ENCODE data around the gene DAB2IP.
"Not testable (repeated sequence)": the region's sequence is repeated elsewhere in the genome, so short reads cannot be mapped to it uniquely, and the experiment has no call there.

Gene DAB2IP

DNA sequence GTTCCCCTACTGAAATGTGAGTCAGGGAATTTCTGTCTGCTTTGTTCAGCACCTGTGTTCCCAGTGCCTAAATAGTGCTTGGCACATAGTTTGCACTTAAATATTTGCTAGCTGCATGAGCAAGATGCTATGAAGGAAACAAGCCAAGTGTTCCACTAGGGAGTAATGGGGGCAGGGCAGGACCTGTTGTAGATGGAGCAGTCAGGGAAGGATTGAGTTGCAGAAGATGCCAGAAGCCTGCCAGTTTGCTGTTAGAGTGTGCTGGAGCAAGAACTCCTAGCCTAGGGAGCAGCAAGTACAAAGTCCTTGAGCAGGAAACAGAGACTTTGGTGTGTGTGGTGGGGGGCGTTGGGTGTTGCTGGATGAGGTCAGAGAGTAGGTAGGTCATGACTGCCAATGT, 87.5 kb downstream of the DAB2IP start:
- H3K4me3 Mint-ChIP-seq, result no peak overlapping the region
- peaks cover 17% of the 10 kb centered on the region for H3K27me3 Mint-ChIP-seq
- no peaks in the 10 kb centered on the region for H3K36me3 Mint-ChIP-seq
- peaks cover 3% of the 10 kb centered on the region for H3K4me1 Mint-ChIP-seq
- H3K9me3 Mint-ChIP-seq, result no peaks in the 10 kb centered on the region
- no peak overlapping the region for H3K27ac Mint-ChIP-seq

DNA sequence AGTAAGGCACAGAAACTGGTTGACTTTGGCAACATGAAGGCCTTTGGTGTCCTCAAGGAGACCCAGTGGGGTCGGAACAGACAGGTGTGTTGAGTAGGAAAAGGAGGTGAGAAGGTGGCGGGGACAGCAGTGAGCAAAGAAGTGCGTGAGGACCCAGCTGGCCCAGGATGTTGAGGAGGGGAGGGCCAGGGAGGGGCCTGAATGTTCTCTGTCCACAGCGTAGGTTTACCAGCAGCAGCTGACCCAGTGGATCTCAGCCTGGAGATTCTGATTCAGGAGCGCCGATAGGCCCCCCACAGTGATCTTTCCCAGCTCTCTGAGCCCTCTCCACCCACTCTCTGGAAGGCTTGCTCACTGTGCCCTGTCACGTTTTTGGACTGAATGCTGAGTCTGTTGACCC, 88.5 kb downstream of the DAB2IP start:
- peaks cover 10% of the 10 kb centered on the region for H3K27me3 Mint-ChIP-seq
- no peak overlapping the region for H3K4me3 Mint-ChIP-seq
- H3K9me3 Mint-ChIP-seq, result no peaks in the 10 kb centered on the region
- peaks cover 3% of the 10 kb centered on the region for H3K4me1 Mint-ChIP-seq
- no peak overlapping the region for H3K27ac Mint-ChIP-seq
- H3K36me3 Mint-ChIP-seq, result no peaks in the 10 kb centered on the region

DNA sequence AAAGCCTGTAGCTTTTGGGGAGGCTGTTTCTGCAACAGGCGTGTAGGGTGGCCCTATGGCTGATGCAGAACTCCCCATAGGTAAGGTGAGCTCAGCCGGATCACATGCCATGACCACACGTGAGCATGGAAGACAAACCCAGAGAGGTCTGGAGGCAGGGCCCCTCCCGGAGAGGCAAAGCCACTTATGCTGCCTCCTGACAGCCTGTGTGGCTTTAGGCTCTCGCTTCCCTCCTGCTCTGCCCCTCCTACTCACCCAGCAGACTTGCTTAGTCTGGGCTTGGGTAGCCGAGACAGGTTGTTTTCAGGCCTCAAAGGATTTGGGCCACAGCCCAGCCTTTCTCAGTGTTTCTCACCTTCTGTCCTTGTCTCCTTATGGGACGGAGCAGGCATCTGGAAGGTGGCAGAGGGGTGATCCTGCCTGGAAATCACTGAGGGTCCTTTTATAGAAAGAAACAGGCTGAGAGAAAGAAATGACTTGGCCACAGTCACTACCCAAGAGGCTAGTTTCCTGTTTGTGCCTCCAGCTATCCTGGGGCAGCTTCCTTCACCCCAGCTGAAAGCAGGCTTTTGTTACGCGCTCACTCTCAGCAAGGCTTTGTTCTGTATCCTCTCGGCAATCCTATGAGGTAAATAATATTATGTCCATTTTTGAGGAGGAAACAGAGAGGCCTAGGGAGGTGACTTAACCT, 89.9 kb downstream of the DAB2IP start:
- Mint-ChIP-seq H3K27me3 (peaks cover 4% of the 10 kb centered on the region), H3K4me3 (no peak overlapping the region), H3K36me3 (no peaks in the 10 kb centered on the region), H3K27ac (no peak overlapping the region), H3K9me3 (no peaks in the 10 kb centered on the region), H3K4me1 (peaks cover 3% of the 10 kb centered on the region)

DNA sequence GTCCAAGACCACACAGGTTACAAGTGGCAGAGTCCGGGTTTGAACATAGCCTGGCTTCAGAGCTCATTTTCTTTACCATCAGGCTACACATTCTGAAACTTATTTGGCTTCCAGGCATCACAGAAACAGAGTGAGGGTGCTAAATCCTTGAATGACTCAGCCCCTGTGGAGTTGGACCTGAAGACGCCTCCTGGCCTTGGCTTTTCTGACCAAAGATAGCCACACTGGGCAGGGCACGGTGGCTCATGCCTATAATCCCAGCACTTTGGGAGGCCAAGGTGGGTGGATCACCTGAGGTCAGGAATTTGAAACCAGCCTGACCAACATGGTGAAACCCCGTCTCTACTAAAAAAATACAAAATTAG, 90.5 kb downstream of the DAB2IP start:
- H3K27me3 Mint-ChIP-seq, H3K9me3 Mint-ChIP-seq, H3K4me3 Mint-ChIP-seq, H3K27ac Mint-ChIP-seq, H3K4me1 Mint-ChIP-seq, H3K36me3 Mint-ChIP-seq: not testable (repeated sequence)

DNA sequence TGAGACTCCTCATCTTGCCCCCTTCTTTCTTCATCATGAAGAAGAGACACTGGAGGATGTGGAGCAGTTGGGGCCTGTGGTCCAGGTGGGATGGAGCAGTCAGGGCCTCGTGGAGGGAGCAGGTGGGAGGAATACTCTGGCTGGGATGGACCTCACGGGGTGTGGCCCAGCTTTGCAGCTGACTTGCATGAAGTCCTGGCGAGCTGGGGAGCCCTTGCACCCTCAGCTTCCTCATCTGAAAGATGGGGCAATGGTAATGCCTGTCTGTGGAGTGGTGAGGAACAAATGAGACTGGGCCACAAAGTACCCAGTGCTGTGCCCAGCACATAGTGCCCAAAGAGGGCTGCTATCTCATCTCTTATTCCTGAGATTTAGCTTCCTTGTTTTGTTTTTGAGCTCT, 91.5 kb downstream of the DAB2IP start:
- Mint-ChIP-seq H3K36me3 (no peaks in the 10 kb centered on the region), H3K27ac (no peak overlapping the region), H3K27me3 (no peaks in the 10 kb centered on the region), H3K9me3 (no peaks in the 10 kb centered on the region), H3K4me1 (peaks cover 8% of the 10 kb centered on the region), H3K4me3 (no peak overlapping the region)

DNA sequence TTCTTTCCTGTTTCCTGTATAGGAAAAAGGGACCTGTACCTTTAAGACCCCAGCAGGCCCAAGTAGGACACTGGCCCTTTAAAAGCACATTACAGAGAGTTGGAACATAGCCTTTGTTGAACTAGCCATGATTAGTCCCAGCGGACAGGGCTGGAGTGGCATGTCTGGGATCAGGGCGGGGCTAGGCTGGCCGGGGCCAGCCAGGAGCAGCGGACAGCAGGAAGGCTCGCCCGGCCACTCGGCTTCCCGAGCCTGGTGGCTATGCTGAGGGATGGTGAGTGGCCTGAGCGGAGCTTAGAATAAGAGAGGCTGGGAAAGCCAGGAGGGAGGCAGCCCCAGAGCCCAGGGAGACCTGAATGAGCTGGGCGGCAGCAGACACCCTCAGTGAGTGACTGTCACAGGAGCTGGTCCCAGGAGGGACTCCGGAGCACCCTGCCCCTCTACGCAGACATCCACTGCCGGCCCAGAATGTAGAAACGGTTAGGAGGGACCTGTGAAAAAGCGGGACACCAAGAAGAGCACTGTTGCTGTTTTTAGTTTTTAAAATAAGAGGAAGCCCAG, 92.1 kb downstream of the DAB2IP start:
- Mint-ChIP-seq H3K27ac (no peak overlapping the region), H3K4me3 (no peak overlapping the region), H3K9me3 (no peaks in the 10 kb centered on the region), H3K4me1 (peaks cover 14% of the 10 kb centered on the region), H3K36me3 (no peaks in the 10 kb centered on the region), H3K27me3 (no peaks in the 10 kb centered on the region)

DNA sequence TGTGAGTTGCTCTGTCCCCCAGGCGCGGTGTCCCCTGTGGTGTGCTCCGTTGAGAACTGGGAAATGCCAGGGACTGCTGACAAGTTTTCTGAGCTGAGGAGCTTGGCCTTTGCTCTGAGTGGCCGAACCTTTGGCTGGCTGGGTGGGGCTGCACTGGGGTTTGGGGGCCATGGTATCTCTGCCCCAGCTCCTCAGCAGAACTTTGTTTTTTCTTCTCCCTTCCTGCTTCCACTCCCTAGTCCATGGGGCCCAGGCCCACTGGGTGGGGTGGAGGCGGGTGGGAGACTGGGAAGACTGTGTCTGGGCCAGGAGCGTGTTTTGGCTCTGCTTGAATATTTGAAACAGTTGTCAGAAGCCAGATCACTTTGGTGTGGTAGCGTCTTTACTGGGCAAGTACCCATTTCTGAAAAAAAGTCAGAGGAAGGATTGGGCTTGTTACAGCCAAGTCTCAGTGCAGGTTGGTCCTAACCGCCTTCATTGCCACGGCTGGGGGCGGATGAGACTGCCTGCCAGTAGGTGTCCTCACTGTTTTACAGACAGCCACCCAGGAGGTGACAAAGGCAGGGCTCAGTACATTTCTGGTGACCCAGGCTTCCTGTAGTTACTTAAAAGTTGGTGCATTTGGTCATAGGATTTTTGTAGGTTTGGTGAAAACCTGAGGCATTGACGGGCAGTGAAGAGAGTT, 92.7 kb downstream of the DAB2IP start:
- Mint-ChIP-seq H3K4me1 (peaks cover 16% of the 10 kb centered on the region), H3K9me3 (no peaks in the 10 kb centered on the region), H3K27me3 (no peaks in the 10 kb centered on the region), H3K36me3 (no peaks in the 10 kb centered on the region), H3K27ac (no peak overlapping the region), H3K4me3 (no peak overlapping the region)

DNA sequence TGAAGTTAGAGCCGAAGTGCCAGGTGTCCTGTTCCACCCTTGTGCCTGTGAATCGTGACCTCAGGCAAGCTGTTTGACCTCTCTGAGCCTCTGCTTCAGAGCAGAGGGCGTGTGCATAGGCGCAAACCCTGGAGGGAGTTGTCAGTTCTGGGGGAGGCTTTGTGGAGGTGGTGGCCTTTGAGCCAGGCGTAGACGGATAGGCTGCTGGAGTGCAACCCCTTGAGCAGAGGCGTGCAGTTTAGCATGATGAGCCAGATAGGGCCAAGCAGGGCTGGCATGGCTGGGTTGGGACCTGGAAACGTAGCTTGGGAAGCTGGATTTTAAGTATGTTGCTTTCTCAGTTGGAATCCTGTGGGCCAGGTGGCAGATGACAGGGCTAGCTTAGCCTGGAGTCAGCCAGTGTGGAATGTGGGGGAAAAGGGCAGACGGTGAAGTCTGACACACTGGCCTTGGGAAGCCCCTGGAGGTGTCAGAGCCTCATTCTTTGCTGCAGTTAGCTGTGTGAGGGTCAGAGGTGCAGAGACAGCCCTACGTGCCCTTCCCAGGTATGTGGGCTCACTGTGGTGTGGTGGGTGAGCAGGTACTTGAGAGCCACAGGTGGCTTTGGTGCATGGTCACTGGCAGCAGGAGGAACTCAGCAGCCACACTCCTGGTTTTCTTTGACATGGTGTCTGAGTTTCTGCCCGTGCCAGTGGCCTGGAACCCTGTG, 93.4 kb downstream of the DAB2IP start:
- Mint-ChIP-seq H3K4me1 (peaks cover 16% of the 10 kb centered on the region), H3K27ac (no peak overlapping the region), H3K9me3 (no peaks in the 10 kb centered on the region), H3K4me3 (no peak overlapping the region), H3K27me3 (no peaks in the 10 kb centered on the region), H3K36me3 (no peaks in the 10 kb centered on the region)

DNA sequence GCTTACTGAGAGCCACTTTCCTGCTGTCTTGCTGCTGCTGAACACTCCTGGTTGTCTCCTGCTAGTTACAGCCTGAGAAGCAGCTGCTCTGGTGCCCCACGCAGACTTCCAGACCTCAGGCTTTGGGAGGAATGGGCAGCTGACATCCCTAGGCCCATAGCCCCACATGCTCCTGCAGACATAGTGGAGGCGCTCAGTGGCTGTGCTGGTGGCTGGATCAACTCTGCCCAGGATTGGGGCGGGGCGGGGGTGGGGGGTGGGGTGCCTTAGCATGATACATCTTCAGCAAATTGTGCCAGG, 93.9 kb downstream of the DAB2IP start:
- no peaks in the 10 kb centered on the region for H3K27me3 Mint-ChIP-seq
- H3K27ac Mint-ChIP-seq, result no peak overlapping the region
- no peak overlapping the region for H3K4me3 Mint-ChIP-seq
- no peaks in the 10 kb centered on the region for H3K36me3 Mint-ChIP-seq
- peaks cover 16% of the 10 kb centered on the region for H3K4me1 Mint-ChIP-seq
- H3K9me3 Mint-ChIP-seq, result no peaks in the 10 kb centered on the region

DNA sequence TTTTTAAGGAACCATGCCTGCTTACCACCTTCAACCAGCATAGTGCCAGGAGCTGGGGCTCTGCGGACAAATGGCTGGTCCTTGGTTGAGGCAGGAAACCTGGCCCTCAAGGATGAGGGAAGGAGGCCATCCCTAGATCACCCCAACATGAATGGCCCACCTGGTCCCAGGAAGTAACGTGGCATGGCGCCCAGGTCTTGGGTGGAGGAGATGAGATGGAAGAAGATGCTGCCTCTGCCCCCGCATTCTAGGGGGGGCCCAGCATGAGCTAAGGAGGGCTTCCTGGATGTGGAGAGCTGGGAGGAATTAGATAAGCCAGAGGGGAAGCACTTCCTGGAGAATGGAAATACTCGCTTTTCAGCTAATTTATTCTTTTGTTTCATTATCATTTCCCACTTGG, 95.0 kb downstream of the DAB2IP start:
- H3K4me3 Mint-ChIP-seq, result no peak overlapping the region
- H3K36me3 Mint-ChIP-seq, result no peaks in the 10 kb centered on the region
- no peak overlapping the region for H3K27ac Mint-ChIP-seq

DNA sequence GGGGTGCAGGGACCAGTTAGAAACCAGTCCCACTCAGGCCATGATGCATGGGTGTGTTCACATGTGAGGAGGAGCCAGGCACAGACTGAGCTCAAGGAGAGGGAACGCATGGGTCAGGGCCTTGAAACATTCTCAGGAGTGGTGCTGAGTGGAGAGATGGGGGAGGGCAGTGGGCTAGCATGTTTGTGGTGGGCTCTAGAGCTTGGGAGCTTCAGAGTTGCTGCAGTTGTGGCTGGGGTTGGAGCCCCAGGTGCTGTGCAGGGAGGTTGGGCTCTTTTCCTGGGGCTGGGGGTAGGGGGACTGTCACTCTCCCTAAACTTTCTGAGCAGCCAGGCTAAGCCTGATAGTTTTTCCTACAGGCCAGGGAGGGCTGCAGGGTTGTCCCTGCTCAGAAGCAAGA, 95.4 kb downstream of the DAB2IP start:
- H3K27ac Mint-ChIP-seq, result peak overlapping the region; percentile 59

More for the DNA sequence above, 95.0 kb downstream of the DAB2IP start:
- no peaks in the 10 kb centered on the region for H3K9me3 Mint-ChIP-seq
- H3K4me1 Mint-ChIP-seq, result peaks cover 16% of the 10 kb centered on the region
- H3K27me3 Mint-ChIP-seq, result no peaks in the 10 kb centered on the region

DNA sequence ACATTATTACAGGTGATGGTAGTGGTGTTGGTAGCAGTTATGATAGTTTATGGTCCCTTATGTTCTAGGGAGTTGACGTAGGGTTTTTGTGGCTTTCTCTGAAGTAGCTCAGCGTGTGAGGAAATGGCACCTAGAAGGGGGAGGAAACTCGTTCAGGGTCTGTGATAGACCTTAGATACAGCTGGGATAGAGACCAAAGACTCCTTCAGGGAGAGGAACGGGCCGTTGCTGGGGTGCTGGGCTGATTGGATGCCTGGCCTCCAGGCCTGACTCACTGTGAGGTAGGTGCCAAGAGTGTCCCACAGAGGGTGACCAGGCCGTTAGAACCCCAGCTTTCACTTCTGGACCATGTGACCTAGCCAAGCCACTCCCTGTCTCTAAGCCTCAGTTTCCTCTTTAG, 96.6 kb downstream of the DAB2IP start:
- no peak overlapping the region for H3K27ac Mint-ChIP-seq

More for the DNA sequence above, 95.4 kb downstream of the DAB2IP start:
- Mint-ChIP-seq H3K27me3 (no peaks in the 10 kb centered on the region), H3K4me3 (no peak overlapping the region), H3K36me3 (no peaks in the 10 kb centered on the region), H3K4me1 (peaks cover 16% of the 10 kb centered on the region), H3K9me3 (no peaks in the 10 kb centered on the region)

DNA sequence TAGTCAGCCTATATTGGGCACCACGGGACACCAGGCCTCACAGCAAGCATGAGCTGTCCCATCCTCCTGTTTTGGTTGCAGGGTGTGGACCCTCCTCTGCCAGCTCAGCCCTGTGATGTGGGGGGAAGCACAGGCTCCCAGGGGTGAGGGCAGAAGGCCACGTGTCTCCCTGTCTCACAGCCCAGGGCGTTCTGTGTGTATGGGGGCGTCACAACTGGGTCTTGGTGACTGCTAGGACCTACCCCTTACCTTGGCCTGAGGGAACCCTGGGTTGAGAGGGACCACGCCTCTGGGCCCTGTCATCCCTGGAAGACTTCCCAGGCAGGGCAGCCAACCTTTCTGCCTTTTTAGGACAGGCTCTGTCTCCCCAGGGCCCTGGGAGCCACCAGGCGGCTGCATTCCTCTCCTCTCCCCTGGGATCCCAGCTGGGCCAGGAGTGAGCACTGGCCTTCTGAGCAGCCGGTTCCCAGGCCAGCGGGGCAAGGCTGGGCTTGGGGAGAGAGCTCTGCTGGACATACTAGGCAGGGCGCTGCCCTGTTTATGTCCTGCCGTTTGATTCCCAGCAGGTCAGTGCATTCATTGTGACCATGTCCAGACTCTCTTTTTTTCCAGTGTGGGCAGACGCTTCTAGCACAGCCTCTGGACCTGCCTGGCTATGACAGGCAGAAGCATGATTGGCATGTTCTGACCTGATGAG, 97.4 kb downstream of the DAB2IP start:
- Mint-ChIP-seq H3K27me3 (no peaks in the 10 kb centered on the region), H3K9me3 (no peaks in the 10 kb centered on the region), H3K27ac (no peak overlapping the region), H3K36me3 (no peaks in the 10 kb centered on the region), H3K4me3 (no peak overlapping the region), H3K4me1 (peaks cover 16% of the 10 kb centered on the region)

More for the DNA sequence above, 96.6 kb downstream of the DAB2IP start:
- no peaks in the 10 kb centered on the region for H3K27me3 Mint-ChIP-seq
- H3K4me1 Mint-ChIP-seq, result peaks cover 16% of the 10 kb centered on the region
- no peaks in the 10 kb centered on the region for H3K36me3 Mint-ChIP-seq
- H3K4me3 Mint-ChIP-seq, result no peak overlapping the region
- no peaks in the 10 kb centered on the region for H3K9me3 Mint-ChIP-seq

DNA sequence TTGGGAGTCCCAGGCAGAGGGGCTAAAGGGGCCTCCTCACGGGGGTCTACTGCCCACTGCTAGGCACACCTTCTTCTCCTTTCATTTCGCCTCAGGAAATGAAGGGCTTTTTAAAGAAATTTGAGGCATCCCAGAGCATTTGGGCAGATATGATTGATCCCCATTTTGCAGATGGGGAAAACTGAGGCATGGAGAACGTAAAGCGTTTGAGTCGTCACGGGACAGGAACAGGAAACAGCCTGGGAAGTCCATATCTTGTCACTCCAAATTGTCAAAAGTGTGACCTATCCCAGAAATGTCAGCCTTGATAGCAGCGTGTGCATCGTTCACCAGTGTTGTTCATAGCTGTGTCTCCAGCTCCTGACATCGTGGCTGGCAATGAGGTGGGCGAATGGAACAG, 98.2 kb downstream of the DAB2IP start:
- H3K4me3 Mint-ChIP-seq, result no peak overlapping the region
- peaks cover 16% of the 10 kb centered on the region for H3K4me1 Mint-ChIP-seq
- H3K27ac Mint-ChIP-seq, result no peak overlapping the region
- no peaks in the 10 kb centered on the region for H3K27me3 Mint-ChIP-seq
- no peaks in the 10 kb centered on the region for H3K9me3 Mint-ChIP-seq
- H3K36me3 Mint-ChIP-seq, result no peaks in the 10 kb centered on the region

DNA sequence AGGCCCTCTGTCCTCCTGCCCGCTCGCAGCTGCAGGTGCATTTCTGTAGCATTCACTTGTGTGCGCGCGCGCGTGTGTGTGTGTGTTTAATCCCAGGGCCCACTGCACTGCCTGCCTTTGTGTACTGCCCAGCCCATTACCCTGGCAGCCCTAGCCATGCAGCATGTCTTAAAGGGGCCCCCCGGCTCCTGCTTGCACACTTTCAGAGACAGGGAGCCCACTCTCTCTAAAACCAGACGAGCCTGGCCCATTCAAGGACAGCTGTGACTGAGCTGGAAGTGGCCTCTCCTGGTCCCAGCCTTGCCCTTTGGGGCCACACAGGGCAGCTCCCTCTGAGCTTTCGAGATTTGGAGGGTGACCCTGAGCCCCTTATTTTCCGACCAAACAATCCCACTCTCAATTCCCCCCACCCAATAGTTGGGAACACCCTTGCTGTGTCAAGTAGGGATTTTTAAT, 98.9 kb downstream of the DAB2IP start:
- H3K36me3 Mint-ChIP-seq, result no peaks in the 10 kb centered on the region
- no peaks in the 10 kb centered on the region for H3K9me3 Mint-ChIP-seq
- peaks cover 16% of the 10 kb centered on the region for H3K4me1 Mint-ChIP-seq
- H3K27me3 Mint-ChIP-seq, result no peaks in the 10 kb centered on the region
- H3K4me3 Mint-ChIP-seq, result no peak overlapping the region
- no peak overlapping the region for H3K27ac Mint-ChIP-seq

Measured in activated naive CD4-positive, alpha-beta T cell treated with anti-CD3 and anti-CD28 coated beads, Interleukin-2, amount 50 U/mL, for 24 hours (primary cell).